Measurements from ENCODE around the gene HTT-AS. TPM values are rescaled to one million over a fixed set of nuclear protein-coding genes. Genes with fewer than 3 reads are reported as not detected.

The HTT-AS gene
- total RNA-seq, 1 donor from 2014 or later = not detected

- peaks cover 2% of the 10 kb centered on the region for H3K36me3 Mint-ChIP-seq (ENCODE audit: low read depth)
- no peak overlapping the region for H3K27ac Mint-ChIP-seq (ENCODE audit: unreplicated experiment)
- H3K4me3 Mint-ChIP-seq (ENCODE audit: unreplicated experiment) = no peak overlapping the region
- DNase-seq (ENCODE audit: low spot score) = no peak
- peaks cover 4% of the 10 kb centered on the region for H3K27me3 Mint-ChIP-seq (ENCODE audit: low read depth)
- H3K9me3 Mint-ChIP-seq (ENCODE audit: low read depth) = peaks cover 5% of the 10 kb centered on the region
- TF ChIP-seq CTCF (IDR thresholded peaks at IDR 0.05) = no peak
- peaks cover 4% of the 10 kb centered on the region for H3K4me1 Mint-ChIP-seq (ENCODE audit: low read depth)
These were observed 3.4 kb downstream of the HTT-AS start for GRCh38 chr4:3070709-3071500.

GRCh38 chr4:3069661-3070199, 4.6 kb downstream of the HTT-AS start:
- Mint-ChIP-seq H3K27me3 (ENCODE audit: low read depth) (peaks cover 6% of the 10 kb centered on the region), H3K4me3 (ENCODE audit: unreplicated experiment) (no peak overlapping the region), H3K36me3 (ENCODE audit: low read depth) (peaks cover 2% of the 10 kb centered on the region), H3K9me3 (ENCODE audit: low read depth) (peaks cover 5% of the 10 kb centered on the region), H3K4me1 (ENCODE audit: low read depth) (no peaks in the 10 kb centered on the region), H3K27ac (ENCODE audit: unreplicated experiment) (no peak overlapping the region)
- DNase-seq (ENCODE audit: low spot score) = no peak
- TF ChIP-seq CTCF (IDR thresholded peaks at IDR 0.05) = no peak

GRCh38 chr4:3067473-3068001, 6.8 kb downstream of the HTT-AS start:
- H3K4me3 Mint-ChIP-seq (ENCODE audit: unreplicated experiment) = no peak overlapping the region
- no peaks in the 10 kb centered on the region for H3K4me1 Mint-ChIP-seq (ENCODE audit: low read depth)
- H3K9me3 Mint-ChIP-seq (ENCODE audit: low read depth) = peaks cover 5% of the 10 kb centered on the region
- DNase-seq (ENCODE audit: low spot score) = no peak
- TF ChIP-seq CTCF (IDR thresholded peaks at IDR 0.05) = no peak
- peaks cover 9% of the 10 kb centered on the region for H3K27me3 Mint-ChIP-seq (ENCODE audit: low read depth)
- no peak overlapping the region for H3K27ac Mint-ChIP-seq (ENCODE audit: unreplicated experiment)
- H3K36me3 Mint-ChIP-seq (ENCODE audit: low read depth) = peaks cover 2% of the 10 kb centered on the region

GRCh38 chr4:3066836-3067400, 7.4 kb downstream of the HTT-AS start:
- no peak for DNase-seq (ENCODE audit: low spot score)
- no peaks in the 10 kb centered on the region for H3K4me1 Mint-ChIP-seq (ENCODE audit: low read depth)
- H3K9me3 Mint-ChIP-seq (ENCODE audit: low read depth) = peaks cover 5% of the 10 kb centered on the region
- H3K27ac Mint-ChIP-seq (ENCODE audit: unreplicated experiment) = no peak overlapping the region
- TF ChIP-seq CTCF (IDR thresholded peaks at IDR 0.05) = no peak
- H3K27me3 Mint-ChIP-seq (ENCODE audit: low read depth) = peaks cover 9% of the 10 kb centered on the region
- no peak overlapping the region for H3K4me3 Mint-ChIP-seq (ENCODE audit: unreplicated experiment)
- H3K36me3 Mint-ChIP-seq (ENCODE audit: low read depth) = peaks cover 2% of the 10 kb centered on the region

GRCh38 chr4:3065551-3065950, 8.8 kb downstream of the HTT-AS start:
- Mint-ChIP-seq H3K9me3 (ENCODE audit: low read depth) (peaks cover 5% of the 10 kb centered on the region), H3K4me3 (ENCODE audit: unreplicated experiment) (no peak overlapping the region), H3K4me1 (ENCODE audit: low read depth) (no peaks in the 10 kb centered on the region), H3K27ac (ENCODE audit: unreplicated experiment) (no peak overlapping the region), H3K27me3 (ENCODE audit: low read depth) (peaks cover 9% of the 10 kb centered on the region), H3K36me3 (ENCODE audit: low read depth) (peaks cover 2% of the 10 kb centered on the region)
- TF ChIP-seq CTCF (IDR thresholded peaks at IDR 0.05) = no peak
- DNase-seq (ENCODE audit: low spot score) = no peak

Data from chondrocyte (in vitro differentiated cells).